ENCODE data around the gene AAGAB.

The AAGAB gene

DNA sequence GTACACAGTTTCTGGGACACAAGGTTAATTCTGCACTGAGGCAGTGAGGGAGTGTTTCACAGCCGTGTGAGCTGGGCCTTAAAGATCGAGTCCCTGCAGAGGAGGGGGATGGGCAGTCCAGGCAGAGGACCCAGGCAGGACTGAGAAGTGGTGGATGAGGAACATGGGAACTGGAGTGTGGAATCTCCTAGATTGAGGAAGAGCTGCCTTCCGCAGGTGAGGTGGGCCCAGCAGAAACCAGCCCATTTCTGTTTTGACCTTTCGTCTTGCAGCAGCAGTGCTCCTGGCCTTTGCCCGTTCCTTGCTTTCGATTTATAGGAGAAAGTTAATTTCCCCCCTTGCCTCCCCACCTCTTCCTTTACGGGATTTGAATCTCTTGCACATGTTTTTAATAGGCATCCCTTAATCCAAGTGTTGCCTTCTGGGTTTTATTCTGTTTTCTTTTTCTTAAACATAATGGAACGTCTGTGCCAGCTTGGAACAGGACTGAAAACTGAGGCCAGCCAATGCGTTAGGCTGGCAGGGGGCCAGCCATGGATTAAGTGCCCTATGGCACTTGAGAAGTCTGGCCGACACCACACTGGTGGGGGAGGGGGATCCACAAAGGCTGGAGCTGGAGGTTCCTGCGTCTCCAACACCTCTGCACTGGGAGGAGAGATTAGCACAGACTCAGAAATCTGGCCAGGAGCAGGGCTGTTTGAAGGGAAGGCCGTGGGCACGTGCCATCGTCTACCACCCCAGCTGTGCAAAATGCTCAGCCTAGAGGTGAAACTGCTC lies 78.1 kb downstream of the AAGAB start:
- Histone ChIP-seq H3K4me3 (ENCODE audit: low read depth in 1 of 2, low read length in 2 of 2) (peak overlapping the region; percentile 3 to 49), H3K36me3 (ENCODE audit: control insufficient read depth in 1 of 2, insufficient read depth in 2 of 2, low read length in 2 of 2) (peaks cover 11 to 47% of the 10 kb centered on the region in 2 donors), H3K9ac (ENCODE audit: low read depth in 1 of 2, low read length in 2 of 2) (peak overlapping the region; percentile 22 to 36), H3K27ac (ENCODE audit: low read depth, low read length) (peak overlapping the region; percentile 73), H3K27me3 (ENCODE audit: control insufficient read depth in 1 of 2, insufficient read depth in 2 of 2, low read length in 2 of 2) (no peaks in the 10 kb centered on the region), H3K4me1 (ENCODE audit: control insufficient read depth in 1 of 2, insufficient read depth in 2 of 2, low read length in 2 of 2) (peaks cover 30 to 42% of the 10 kb centered on the region in 2 donors), H3K9me3 (ENCODE audit: control insufficient read depth in 1 of 2, low read length in 2 of 2) (no peaks in the 10 kb centered on the region)

DNA sequence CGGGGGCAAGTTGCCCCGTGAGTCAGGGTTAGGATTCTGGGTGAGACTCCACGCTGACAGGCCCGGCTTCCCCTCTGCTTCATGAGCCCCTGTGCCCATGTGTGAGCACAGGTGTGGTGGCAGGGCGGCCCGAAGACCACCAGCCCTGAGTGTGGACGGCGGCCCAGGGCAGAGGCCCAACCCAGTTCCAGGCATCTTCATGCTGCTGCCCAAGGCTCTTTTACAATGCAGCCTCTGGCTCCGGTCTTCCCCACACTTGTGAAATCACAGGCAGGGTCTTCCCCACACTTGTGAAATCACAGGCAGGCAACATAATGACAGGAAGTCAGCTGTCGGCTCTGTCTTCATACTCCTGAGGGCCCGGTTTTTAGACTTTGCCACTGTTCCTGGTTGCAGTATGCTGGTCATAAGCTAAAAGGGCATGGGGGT lies 78.8 kb downstream of the AAGAB start:
- peaks cover 13 to 49% of the 10 kb centered on the region in 2 donors for H3K36me3 ChIP-seq (ENCODE audit: control insufficient read depth in 1 of 2, insufficient read depth in 2 of 2, low read length in 2 of 2)

DNA sequence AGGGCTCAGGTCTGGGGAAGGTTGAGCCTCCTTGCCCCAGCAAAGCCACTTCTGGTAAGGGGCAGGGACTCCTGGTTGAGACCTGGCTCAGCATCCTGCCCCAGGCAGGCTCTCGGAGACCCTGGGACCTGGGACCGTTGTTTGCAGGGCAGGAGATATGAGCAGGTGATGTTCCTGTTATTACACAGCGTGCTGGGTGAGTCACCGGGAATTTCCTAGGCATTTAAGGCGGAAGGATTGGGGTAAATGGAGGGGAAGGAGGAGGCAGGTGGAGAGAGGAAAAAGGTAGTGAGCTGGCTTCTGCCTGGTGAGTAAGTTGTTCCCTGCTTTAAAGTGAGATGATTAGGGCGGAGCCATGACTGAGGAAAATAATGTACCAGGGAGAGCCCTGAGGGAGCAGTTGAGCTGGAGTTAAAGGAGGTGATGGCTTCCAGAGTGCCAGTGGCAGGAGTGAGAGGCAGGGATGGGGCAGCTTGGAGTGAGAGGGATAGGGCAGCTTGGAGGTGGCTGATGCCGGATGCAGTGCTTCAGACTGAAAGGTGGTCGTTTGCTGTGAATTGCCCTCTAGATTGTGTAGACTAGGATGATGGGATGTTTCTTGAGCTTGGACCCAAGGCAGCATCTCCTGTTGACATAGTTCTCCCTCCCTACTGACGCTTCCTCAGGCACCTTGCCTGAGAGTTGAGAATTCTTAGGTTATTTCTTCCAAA lies 79.4 kb downstream of the AAGAB start:
- no peaks in the 10 kb centered on the region for H3K27me3 ChIP-seq (ENCODE audit: control insufficient read depth in 1 of 2, insufficient read depth in 2 of 2, low read length in 2 of 2)
- no peak overlapping the region for H3K27ac ChIP-seq (ENCODE audit: low read depth, low read length)
- H3K36me3 ChIP-seq (ENCODE audit: control insufficient read depth in 1 of 2, insufficient read depth in 2 of 2, low read length in 2 of 2), result peaks cover 13 to 50% of the 10 kb centered on the region in 2 donors
- H3K4me1 ChIP-seq (ENCODE audit: control insufficient read depth in 1 of 2, insufficient read depth in 2 of 2, low read length in 2 of 2), result peaks cover 30 to 42% of the 10 kb centered on the region in 2 donors
- H3K9me3 ChIP-seq (ENCODE audit: control insufficient read depth in 1 of 2, low read length in 2 of 2), result no peaks in the 10 kb centered on the region
- no peak overlapping the region for H3K4me3 ChIP-seq (ENCODE audit: low read depth in 1 of 2, low read length in 2 of 2)
- H3K9ac ChIP-seq (ENCODE audit: low read depth in 1 of 2, low read length in 2 of 2), result peak overlapping the region; percentile 22 to 43

More for the DNA sequence above, 78.8 kb downstream of the AAGAB start:
- no peaks in the 10 kb centered on the region for H3K27me3 ChIP-seq (ENCODE audit: control insufficient read depth in 1 of 2, insufficient read depth in 2 of 2, low read length in 2 of 2)
- no peaks in the 10 kb centered on the region for H3K9me3 ChIP-seq (ENCODE audit: control insufficient read depth in 1 of 2, low read length in 2 of 2)
- H3K9ac ChIP-seq (ENCODE audit: low read depth in 1 of 2, low read length in 2 of 2), result peak overlapping the region in 1 of 2 donors; percentile 22
- H3K4me1 ChIP-seq (ENCODE audit: control insufficient read depth in 1 of 2, insufficient read depth in 2 of 2, low read length in 2 of 2), result peaks cover 30 to 42% of the 10 kb centered on the region in 2 donors
- peak overlapping the region in 1 of 2 donors; percentile 49 for H3K4me3 ChIP-seq (ENCODE audit: low read depth in 1 of 2, low read length in 2 of 2)
- peak overlapping the region; percentile 73 for H3K27ac ChIP-seq (ENCODE audit: low read depth, low read length)

DNA sequence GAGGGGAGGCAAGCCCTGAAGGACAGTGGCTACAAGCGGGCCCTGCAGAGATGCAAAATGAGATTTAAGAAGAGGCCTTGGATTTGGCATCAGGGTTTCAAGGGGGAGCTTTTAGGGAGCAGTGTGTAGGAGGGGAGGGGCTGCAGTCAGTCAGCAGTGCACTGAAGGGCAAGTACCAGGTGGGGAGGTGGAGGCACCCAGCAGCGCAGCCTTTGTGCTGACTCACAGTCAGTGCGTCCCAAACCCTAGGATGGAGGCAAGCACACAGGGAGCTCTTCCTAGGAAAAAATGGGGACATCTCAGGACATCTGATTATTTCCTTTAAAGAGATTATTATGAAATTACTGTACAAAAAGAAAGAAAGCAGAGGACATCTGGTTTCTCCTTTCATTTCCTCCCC lies 80.0 kb downstream of the AAGAB start:
- Histone ChIP-seq H3K9ac (ENCODE audit: low read depth in 1 of 2, low read length in 2 of 2) (no peak overlapping the region), H3K27me3 (ENCODE audit: control insufficient read depth in 1 of 2, insufficient read depth in 2 of 2, low read length in 2 of 2) (no peaks in the 10 kb centered on the region), H3K4me3 (ENCODE audit: low read depth in 1 of 2, low read length in 2 of 2) (no peak overlapping the region), H3K36me3 (ENCODE audit: control insufficient read depth in 1 of 2, insufficient read depth in 2 of 2, low read length in 2 of 2) (peaks cover 12 to 46% of the 10 kb centered on the region in 2 donors), H3K9me3 (ENCODE audit: control insufficient read depth in 1 of 2, low read length in 2 of 2) (no peaks in the 10 kb centered on the region), H3K27ac (ENCODE audit: low read depth, low read length) (no peak overlapping the region), H3K4me1 (ENCODE audit: control insufficient read depth in 1 of 2, insufficient read depth in 2 of 2, low read length in 2 of 2) (peaks cover 30 to 42% of the 10 kb centered on the region in 2 donors)

DNA sequence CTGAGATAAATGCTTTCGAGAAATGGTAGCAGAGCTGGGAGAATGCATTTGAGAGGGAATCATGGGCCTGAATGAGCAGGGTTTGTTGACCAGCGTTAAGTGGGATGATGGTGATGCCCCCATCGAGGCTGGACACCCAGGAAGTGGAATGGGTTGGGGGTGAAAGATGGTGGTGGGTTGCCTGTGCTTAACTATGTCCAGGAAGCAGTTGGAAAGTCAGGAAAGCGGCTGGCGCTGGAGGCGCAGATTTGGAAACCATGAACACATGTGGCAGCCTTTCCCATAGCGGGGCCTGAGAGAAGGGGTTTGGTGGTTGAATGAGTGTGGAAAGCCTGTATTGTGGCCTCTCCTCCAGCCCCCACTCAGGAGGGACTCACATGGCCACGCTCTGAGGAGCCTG lies 80.7 kb downstream of the AAGAB start:
- Histone ChIP-seq H3K9me3 (ENCODE audit: control insufficient read depth in 1 of 2, low read length in 2 of 2) (no peaks in the 10 kb centered on the region), H3K4me3 (ENCODE audit: low read depth in 1 of 2, low read length in 2 of 2) (no peak overlapping the region), H3K9ac (ENCODE audit: low read depth in 1 of 2, low read length in 2 of 2) (no peak overlapping the region), H3K4me1 (ENCODE audit: control insufficient read depth in 1 of 2, insufficient read depth in 2 of 2, low read length in 2 of 2) (peaks cover 30 to 42% of the 10 kb centered on the region in 2 donors), H3K36me3 (ENCODE audit: control insufficient read depth in 1 of 2, insufficient read depth in 2 of 2, low read length in 2 of 2) (peaks cover 11 to 41% of the 10 kb centered on the region in 2 donors), H3K27ac (ENCODE audit: low read depth, low read length) (no peak overlapping the region), H3K27me3 (ENCODE audit: control insufficient read depth in 1 of 2, insufficient read depth in 2 of 2, low read length in 2 of 2) (no peaks in the 10 kb centered on the region)

DNA sequence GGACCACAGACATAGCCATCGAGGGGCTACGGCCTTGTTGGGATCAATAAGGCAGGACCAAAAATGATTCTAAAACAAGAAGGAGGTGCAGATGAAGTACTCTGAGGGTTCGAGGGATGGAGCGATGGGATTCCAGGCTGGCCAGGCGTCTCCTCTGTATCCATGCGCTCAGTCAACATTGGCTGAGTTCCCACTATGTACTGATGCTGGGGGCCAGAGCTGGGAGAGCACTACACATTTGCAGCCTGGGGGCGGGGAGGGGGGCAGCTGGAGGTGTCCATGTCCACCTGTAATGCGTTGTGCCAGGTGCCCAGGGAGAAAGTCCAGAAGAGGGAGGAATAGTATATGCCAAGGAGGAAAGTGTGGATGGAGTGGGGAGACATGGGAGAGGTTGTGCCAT lies 81.5 kb downstream of the AAGAB start:
- H3K4me3 ChIP-seq (ENCODE audit: low read depth in 1 of 2, low read length in 2 of 2), result no peak overlapping the region
- no peak overlapping the region for H3K9ac ChIP-seq (ENCODE audit: low read depth in 1 of 2, low read length in 2 of 2)
- H3K27me3 ChIP-seq (ENCODE audit: control insufficient read depth in 1 of 2, insufficient read depth in 2 of 2, low read length in 2 of 2), result no peaks in the 10 kb centered on the region
- peaks cover 30 to 38% of the 10 kb centered on the region in 2 donors for H3K4me1 ChIP-seq (ENCODE audit: control insufficient read depth in 1 of 2, insufficient read depth in 2 of 2, low read length in 2 of 2)
- peaks cover 8 to 42% of the 10 kb centered on the region in 2 donors for H3K36me3 ChIP-seq (ENCODE audit: control insufficient read depth in 1 of 2, insufficient read depth in 2 of 2, low read length in 2 of 2)
- H3K9me3 ChIP-seq (ENCODE audit: control insufficient read depth in 1 of 2, low read length in 2 of 2), result no peaks in the 10 kb centered on the region
- H3K27ac ChIP-seq (ENCODE audit: low read depth, low read length), result no peak overlapping the region

DNA sequence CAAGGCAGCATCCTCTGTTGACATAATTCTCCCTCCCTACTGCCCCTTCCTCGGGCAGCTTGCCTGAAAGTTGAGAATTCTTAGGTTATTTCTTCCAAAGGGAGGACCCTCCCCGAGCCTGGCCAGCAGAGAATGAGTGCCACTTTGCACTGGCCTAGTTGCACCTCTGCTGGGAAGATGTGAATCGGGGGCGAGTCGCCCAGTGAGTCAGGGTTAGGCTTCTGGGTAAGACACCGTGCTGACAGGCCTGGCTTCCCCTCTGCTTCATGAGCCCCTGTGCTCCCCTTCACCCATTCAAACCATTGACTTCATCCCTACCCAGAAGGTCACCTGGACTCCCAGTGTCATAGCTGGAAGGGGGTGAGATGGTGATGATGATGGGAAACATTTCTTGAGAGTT lies 82.3 kb downstream of the AAGAB start:
- no peaks in the 10 kb centered on the region for H3K9me3 ChIP-seq (ENCODE audit: control insufficient read depth in 1 of 2, low read length in 2 of 2)
- H3K27ac ChIP-seq (ENCODE audit: low read depth, low read length), result no peak overlapping the region
- H3K4me3 ChIP-seq (ENCODE audit: low read depth in 1 of 2, low read length in 2 of 2), result no peak overlapping the region
- peaks cover 29 to 32% of the 10 kb centered on the region in 2 donors for H3K4me1 ChIP-seq (ENCODE audit: control insufficient read depth in 1 of 2, insufficient read depth in 2 of 2, low read length in 2 of 2)
- no peak overlapping the region for H3K9ac ChIP-seq (ENCODE audit: low read depth in 1 of 2, low read length in 2 of 2)
- peaks cover 15 to 46% of the 10 kb centered on the region in 2 donors for H3K36me3 ChIP-seq (ENCODE audit: control insufficient read depth in 1 of 2, insufficient read depth in 2 of 2, low read length in 2 of 2)
- H3K27me3 ChIP-seq (ENCODE audit: control insufficient read depth in 1 of 2, insufficient read depth in 2 of 2, low read length in 2 of 2), result no peaks in the 10 kb centered on the region

DNA sequence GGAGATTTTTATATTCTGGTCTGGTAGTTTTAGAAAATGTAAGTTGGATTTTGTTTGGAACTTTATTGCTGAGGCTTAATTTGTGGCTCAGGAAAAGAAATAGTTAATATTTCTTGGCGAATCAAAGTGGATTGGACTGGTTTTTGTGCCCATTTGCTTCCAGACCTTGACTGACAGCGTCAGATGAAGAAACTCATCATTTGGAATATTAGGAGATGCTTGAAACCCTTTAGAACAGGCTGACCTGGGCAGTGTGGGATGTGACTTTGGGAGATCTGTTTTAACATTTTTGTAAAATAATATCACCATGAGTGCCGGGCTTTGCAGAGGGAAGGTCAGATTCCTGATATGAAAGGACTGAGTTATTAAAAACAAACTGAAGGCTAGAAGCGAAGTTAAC lies 83.0 kb downstream of the AAGAB start:
- no peaks in the 10 kb centered on the region for H3K9me3 ChIP-seq (ENCODE audit: control insufficient read depth in 1 of 2, low read length in 2 of 2)
- H3K36me3 ChIP-seq (ENCODE audit: control insufficient read depth in 1 of 2, insufficient read depth in 2 of 2, low read length in 2 of 2), result peaks cover 22 to 53% of the 10 kb centered on the region in 2 donors
- H3K27me3 ChIP-seq (ENCODE audit: control insufficient read depth in 1 of 2, insufficient read depth in 2 of 2, low read length in 2 of 2), result no peaks in the 10 kb centered on the region
- no peak overlapping the region for H3K27ac ChIP-seq (ENCODE audit: low read depth, low read length)
- H3K9ac ChIP-seq (ENCODE audit: low read depth in 1 of 2, low read length in 2 of 2), result no peak overlapping the region
- peaks cover 24 to 26% of the 10 kb centered on the region in 2 donors for H3K4me1 ChIP-seq (ENCODE audit: control insufficient read depth in 1 of 2, insufficient read depth in 2 of 2, low read length in 2 of 2)
- H3K4me3 ChIP-seq (ENCODE audit: low read depth in 1 of 2, low read length in 2 of 2), result no peak overlapping the region

DNA sequence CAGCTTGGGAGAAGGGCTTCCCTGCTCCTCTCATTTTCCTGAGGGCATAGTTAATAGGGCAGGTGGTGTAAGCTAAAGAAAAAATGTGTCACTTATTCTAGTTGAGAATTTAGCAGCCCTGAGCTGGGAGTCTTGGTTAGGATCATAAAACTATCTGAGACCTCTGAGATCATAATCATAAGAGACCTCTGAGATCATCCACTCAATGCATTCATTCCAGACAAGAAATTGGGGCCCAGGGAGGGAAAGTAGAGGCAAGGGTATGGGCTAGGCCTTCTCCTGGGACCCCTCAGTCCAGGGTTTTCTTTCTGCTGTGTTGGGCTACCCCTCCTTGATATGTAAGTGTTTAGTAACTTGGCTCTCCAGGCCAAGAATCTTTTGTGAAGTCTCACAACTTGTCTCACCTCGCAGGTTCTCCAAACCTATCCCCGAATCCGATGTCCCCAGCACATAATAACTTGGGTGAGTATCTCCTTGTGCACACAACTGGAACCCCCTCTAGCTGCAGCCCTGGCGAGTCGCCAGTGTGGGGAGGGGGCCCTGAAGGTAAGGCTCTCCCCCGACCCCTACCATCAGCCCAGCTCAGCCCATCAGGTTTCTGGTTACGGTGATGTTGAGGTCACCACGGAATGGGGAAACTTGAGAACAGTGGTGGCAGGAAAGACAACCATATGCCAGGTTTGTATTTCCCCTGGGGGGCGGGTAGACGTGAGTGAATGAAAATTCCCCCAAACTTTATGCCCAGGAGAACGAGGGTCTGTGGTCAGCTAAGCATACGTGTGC lies 84.1 kb downstream of the AAGAB start:
- peaks cover 14 to 17% of the 10 kb centered on the region in 2 donors for H3K4me1 ChIP-seq (ENCODE audit: control insufficient read depth in 1 of 2, insufficient read depth in 2 of 2, low read length in 2 of 2)
- no peak overlapping the region for H3K4me3 ChIP-seq (ENCODE audit: low read depth in 1 of 2, low read length in 2 of 2)
- H3K27ac ChIP-seq (ENCODE audit: low read depth, low read length), result no peak overlapping the region

More for the DNA sequence above, 84.1 kb downstream of the AAGAB start:
- Histone ChIP-seq H3K27me3 (ENCODE audit: control insufficient read depth in 1 of 2, insufficient read depth in 2 of 2, low read length in 2 of 2) (no peaks in the 10 kb centered on the region), H3K9me3 (ENCODE audit: control insufficient read depth in 1 of 2, low read length in 2 of 2) (no peaks in the 10 kb centered on the region), H3K9ac (ENCODE audit: low read depth in 1 of 2, low read length in 2 of 2) (no peak overlapping the region), H3K36me3 (ENCODE audit: control insufficient read depth in 1 of 2, insufficient read depth in 2 of 2, low read length in 2 of 2) (peaks cover 24 to 64% of the 10 kb centered on the region in 2 donors)

All from duodenal mucosa (tissue), 2 donors.